Measurements from ENCODE around the gene PARL. TPM values are rescaled to one million over a fixed set of nuclear protein-coding genes. Genes with fewer than 3 reads are reported as not detected.

Gene PARL
- total and polyA plus RNA-seq, 2 donors (not counting 3 experiments of a cell fraction or from before 2014, with no cell fraction given) = 38.8 to 48.1 TPM

GRCh38 chr3:183911087-183911486 lies 26.4 kb upstream of the PARL start:
- no peak overlapping the region for H2AFZ ChIP-seq (ENCODE audit: low read depth, low read length)
- no peaks in the 10 kb centered on the region for H3K27me3 ChIP-seq (ENCODE audit: control insufficient read depth in 2 of 2, insufficient read depth in 2 of 2, low read length in 2 of 2)
- dilution Hi-C loops (cut with MboI; ENCODE audit: extremely low pct_ligation_motif_present, low sequenced_read_pairs) (no loop called here), intact Hi-C loops (cut with micrococcal nuclease) (no loop called here)
- BruUV-seq (replicated peaks) = no TSS peak
- H3K9me3 ChIP-seq (replicated peaks; ENCODE audit: control insufficient read depth, insufficient read depth, low read length) = no peaks in the 10 kb centered on the region
- FAIRE-seq (no peak), DNase-seq (ENCODE audit: low read depth, low spot score) (no peak)
- TF ChIP-seq CTCF (IDR thresholded peaks at IDR 0.05; ENCODE audit: extremely low read depth in 1 of 2, insufficient read depth in 1 of 2, low read depth in 1 of 2, low read length in 2 of 2) = no peak
- no peak for TF ChIP-seq GATA2 (IDR thresholded peaks at IDR 0.05; ENCODE audit: insufficient read depth, insufficient read length, low read depth, low read length)
- TF ChIP-seq MAX (IDR thresholded peaks at IDR 0.05; ENCODE audit: insufficient read depth, insufficient read length) = no peak
- no peak for TF ChIP-seq POLR2AphosphoS5 (IDR thresholded peaks at IDR 0.05; ENCODE audit: insufficient read depth, low read depth, low read length)
- TF ChIP-seq FOS (IDR thresholded peaks at IDR 0.05; ENCODE audit: borderline replicate concordance, insufficient read depth, low read length) = no peak
- CTCF ChIA-PET = interaction anchor here (1.5 kb wide), 1 partner anchor 317 kb away, joined by 3 read pairs; no protein-coding TSS in a partner anchor
- no peak overlapping the region for H3K9ac ChIP-seq (replicated peaks; ENCODE audit: extremely low read depth, insufficient read depth, low read length)
- no peaks in the 10 kb centered on the region for H3K9me1 ChIP-seq (replicated peaks; ENCODE audit: control insufficient read depth, extremely low read depth, insufficient read depth, low read length)
- H3K36me3 ChIP-seq (ENCODE audit: control insufficient read depth in 2 of 2, extremely low read depth in 1 of 2, insufficient read depth in 2 of 2, low read length in 2 of 2) = no peaks in the 10 kb centered on the region
- no peaks in the 10 kb centered on the region for H3K79me2 ChIP-seq (ENCODE audit: control insufficient read depth, insufficient read depth, low read length)
- H3K27ac ChIP-seq (ENCODE audit: insufficient read depth, low read depth, low read length) = no peak overlapping the region
- POLR2A ChIA-PET = interaction anchor here (0.6 kb wide), 1 partner anchor 537 kb away, joined by 4 read pairs; no protein-coding TSS in a partner anchor
- no peaks in the 10 kb centered on the region for H4K20me1 ChIP-seq (replicated peaks; ENCODE audit: control insufficient read depth, extremely low read depth, insufficient read depth, low read length)
- H3K4me1 ChIP-seq (ENCODE audit: control insufficient read depth, extremely low read depth, insufficient read depth, low read length) = no peaks in the 10 kb centered on the region
- H3K4me2 ChIP-seq (ENCODE audit: insufficient read depth, low read length) = no peak overlapping the region
- H3K4me3 ChIP-seq (replicated peaks in 1 of 3; ENCODE audit: insufficient read depth in 1 of 3, low read depth in 1 of 3, low read length in 3 of 3) = no peak overlapping the region

Measured in endothelial cell of umbilical vein (primary cell).